ENCODE data around the gene ZNF260.

DNA sequence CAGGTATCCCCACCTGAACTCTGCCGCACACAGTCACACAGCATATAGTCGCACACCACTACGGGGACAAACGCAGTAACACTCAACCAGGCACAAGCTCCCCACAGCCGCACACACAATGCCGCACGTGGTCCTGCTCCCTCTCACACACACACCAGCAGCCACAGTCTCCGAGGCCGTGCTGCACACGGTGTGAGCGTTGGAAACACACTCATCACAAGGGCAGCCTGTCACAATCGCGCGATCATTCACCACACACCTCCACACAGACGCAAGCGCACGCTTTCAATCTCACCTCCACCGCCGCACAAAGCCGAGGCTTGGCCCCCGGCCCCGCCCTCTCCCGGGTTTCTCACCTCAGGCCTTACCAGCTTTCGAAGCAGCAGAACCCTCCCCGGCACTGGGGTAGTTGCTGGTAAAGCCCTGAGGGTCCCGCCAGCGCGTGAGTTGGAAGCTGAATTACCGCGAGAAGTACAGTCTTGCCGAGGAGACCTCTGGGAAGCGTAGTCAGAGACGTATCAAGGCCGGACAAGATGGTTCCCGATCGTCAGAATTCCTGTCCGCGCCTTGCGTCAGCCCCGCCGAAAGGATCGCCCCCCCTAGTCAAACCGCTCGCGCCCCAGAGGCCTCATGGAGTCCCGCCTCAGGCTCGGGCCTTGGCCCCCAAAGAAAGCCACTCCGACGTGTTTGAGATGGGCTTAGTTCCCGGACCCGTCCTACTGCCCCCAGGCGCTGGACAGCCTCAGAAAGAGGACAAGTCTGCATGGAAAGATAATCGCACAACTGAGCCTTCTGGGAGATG, 38.8 kb downstream of the ZNF260 start, which contains the start of gene ZNF566:
- TF ChIP-seq, protein P1, sequence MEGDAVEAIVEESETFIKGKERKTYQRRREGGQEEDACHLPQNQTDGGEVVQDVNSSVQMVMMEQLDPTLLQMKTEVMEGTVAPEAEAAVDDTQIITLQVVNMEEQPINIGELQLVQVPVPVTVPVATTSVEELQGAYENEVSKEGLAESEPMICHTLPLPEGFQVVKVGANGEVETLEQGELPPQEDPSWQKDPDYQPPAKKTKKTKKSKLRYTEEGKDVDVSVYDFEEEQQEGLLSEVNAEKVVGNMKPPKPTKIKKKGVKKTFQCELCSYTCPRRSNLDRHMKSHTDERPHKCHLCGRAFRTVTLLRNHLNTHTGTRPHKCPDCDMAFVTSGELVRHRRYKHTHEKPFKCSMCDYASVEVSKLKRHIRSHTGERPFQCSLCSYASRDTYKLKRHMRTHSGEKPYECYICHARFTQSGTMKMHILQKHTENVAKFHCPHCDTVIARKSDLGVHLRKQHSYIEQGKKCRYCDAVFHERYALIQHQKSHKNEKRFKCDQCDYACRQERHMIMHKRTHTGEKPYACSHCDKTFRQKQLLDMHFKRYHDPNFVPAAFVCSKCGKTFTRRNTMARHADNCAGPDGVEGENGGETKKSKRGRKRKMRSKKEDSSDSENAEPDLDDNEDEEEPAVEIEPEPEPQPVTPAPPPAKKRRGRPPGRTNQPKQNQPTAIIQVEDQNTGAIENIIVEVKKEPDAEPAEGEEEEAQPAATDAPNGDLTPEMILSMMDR (conservative IDR thresholded peaks at IDR 0.05; ENCODE audit: low read length) = no peak; the same call in 1 of the 2 replicates
- no peak for TF ChIP-seq EZH2phosphoT487 (IDR thresholded peaks at IDR 0.05; ENCODE audit: borderline replicate concordance)

Measured in Loucy (cell line).